GM23338 (cell line): ENCODE results near the gene OGG1. TPM values are rescaled to one million over a fixed set of nuclear protein-coding genes. Genes with fewer than 3 reads are reported as not detected.
A peak's percentile ranks its signal among the peaks of the same experiment; 100 is the strongest.

Experiments
- CREB1 ChIP-seq: fragments of 250-450 bp; sonication (Bioruptor Pico); IDR thresholded peaks from 2 replicates; pipeline ENCODE4 v1.5.0; 2020; ENCODE audit warnings: low read depth, mild to moderate bottlenecking, moderate library complexity
- EZH2 ChIP-seq: fragments of 200-600 bp; sonication (generic); IDR thresholded peaks from one replicate; pipeline ENCODE4 v1.8.0; 2017; ENCODE audit warnings: antibody characterized with exemption, mild to moderate bottlenecking, low read depth; ENCODE audit not compliant: unreplicated experiment
- EZH2phosphoT487 ChIP-seq: fragments of 200-600 bp; sonication (generic); IDR thresholded peaks from one replicate; pipeline ENCODE4 v1.8.1; 2018; ENCODE audit warnings: antibody characterized with exemption; ENCODE audit not compliant: unreplicated experiment
- NANOG ChIP-seq: IDR thresholded peaks from 2 replicates; pipeline ENCODE4 v1.6.1; 2016; ENCODE audit warnings: antibody characterized with exemption, borderline replicate concordance
- POLR2AphosphoS5 ChIP-seq: IDR thresholded peaks from 2 replicates; pipeline ENCODE4 v1.6.1; 2016; ENCODE audit warnings: antibody characterized with exemption, low read depth
- ZNF462 ChIP-seq: fragments of 250-450 bp; sonication (Bioruptor Pico); IDR thresholded peaks from 2 replicates; pipeline ENCODE4 v1.5.0; 2020; ENCODE audit warnings: mild to moderate bottlenecking, moderate library complexity
- polyA plus RNA-seq: library from polyadenylated mRNA; unstranded; fragments of >200 nt; fragmentation: Nextera tagmentation; extraction: Ambion mirVana; gene quantifications from 2 replicates; pipeline ENCODE4 v1.2.1, GENCODE V29; 2016
- total RNA-seq: library from RNA; depleted of rRNA; stranded (reverse); fragments of >200 nt; shearing (Covaris generic); gene quantifications from 2 replicates; pipeline ENCODE4 v1.2.3, GENCODE V29; 2014
- TF ChIP-seq, protein P1 (sequence below): IDR thresholded peaks from 2 replicates; pipeline ENCODE4 v1.6.1; 2016; ENCODE audit warnings: antibody characterized with exemption

The OGG1 gene
- total and polyA plus RNA-seq, 2 experiments from 2014 or later = 20.6 to 27.6 TPM

- no peak for TF ChIP-seq ZNF462 (CRISPR knock-in tag)
- TF ChIP-seq EZH2phosphoT487 = no peak
- no peak for TF ChIP-seq NANOG
- TF ChIP-seq, protein P1, sequence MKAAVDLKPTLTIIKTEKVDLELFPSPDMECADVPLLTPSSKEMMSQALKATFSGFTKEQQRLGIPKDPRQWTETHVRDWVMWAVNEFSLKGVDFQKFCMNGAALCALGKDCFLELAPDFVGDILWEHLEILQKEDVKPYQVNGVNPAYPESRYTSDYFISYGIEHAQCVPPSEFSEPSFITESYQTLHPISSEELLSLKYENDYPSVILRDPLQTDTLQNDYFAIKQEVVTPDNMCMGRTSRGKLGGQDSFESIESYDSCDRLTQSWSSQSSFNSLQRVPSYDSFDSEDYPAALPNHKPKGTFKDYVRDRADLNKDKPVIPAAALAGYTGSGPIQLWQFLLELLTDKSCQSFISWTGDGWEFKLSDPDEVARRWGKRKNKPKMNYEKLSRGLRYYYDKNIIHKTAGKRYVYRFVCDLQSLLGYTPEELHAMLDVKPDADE = peak; percentile 76
- TF ChIP-seq CREB1 (CRISPR knock-in tag) = peak; percentile 23; the same call in 1 of the 2 replicates
- TF ChIP-seq EZH2 = no peak
- TF ChIP-seq POLR2AphosphoS5 = peak; percentile 76
Measured at GRCh38 chr3:9792405-9793160, 42.8 kb downstream of the OGG1 start, which contains the start of the genes ARPC4 and TADA3 (continued).
